Measurements from ENCODE around the gene INS. TPM values are rescaled to one million over a fixed set of nuclear protein-coding genes. Genes with fewer than 3 reads are reported as not detected.
A peak's percentile ranks its signal among the peaks of the same experiment; 100 is the strongest.

The INS gene
- polyA plus RNA-seq, 4 donors: 0.58 to 124 (median 31.0) TPM

DNA sequence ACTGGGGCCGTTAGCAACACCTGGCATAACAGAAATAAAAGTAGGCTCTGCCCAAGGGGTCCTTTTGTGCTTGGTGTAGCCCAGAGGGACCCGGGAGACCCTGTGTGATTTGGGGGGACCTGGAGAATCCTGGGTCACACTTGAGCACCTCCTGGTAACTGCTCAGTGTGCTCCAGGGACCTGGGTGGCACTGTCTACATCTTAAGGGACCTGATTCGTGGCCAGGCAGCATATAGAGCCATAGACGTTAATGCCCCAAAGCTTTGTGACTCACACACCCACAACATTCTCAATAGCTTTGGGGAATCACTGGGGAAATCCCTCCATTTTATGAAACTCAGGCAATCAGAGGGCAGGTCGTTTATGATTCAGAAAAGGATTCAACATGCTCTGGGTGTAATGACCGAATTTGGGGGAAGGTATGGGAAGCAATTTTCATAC, 18.2 kb downstream of the INS start:
- H3K4me3 ChIP-seq (ENCODE audit: low read depth in 1 of 3, low read length in 3 of 3): no peak overlapping the region
- H3K36me3 ChIP-seq (ENCODE audit: control insufficient read depth in 3 of 3, insufficient read depth in 2 of 3, low read depth in 1 of 3, low read length in 3 of 3): no peaks in the 10 kb centered on the region
- H3K27ac ChIP-seq (ENCODE audit: low read depth in 1 of 3, low read length in 2 of 3): no peak overlapping the region
- peaks cover 0 to 3% (median 0%) of the 10 kb centered on the region in 3 donors for H3K4me1 ChIP-seq (ENCODE audit: control insufficient read depth in 3 of 3, insufficient read depth in 2 of 3, low read depth in 1 of 3, low read length in 2 of 3)
- 1 to 16% (median 5%) methylated on average over 6 of the region's 6 CpGs for WGBS, 3 donors
- H3K27me3 ChIP-seq (ENCODE audit: control insufficient read depth in 3 of 3, insufficient read depth in 3 of 3, low read length in 3 of 3): peaks cover 44 to 87% (median 53%) of the 10 kb centered on the region in 3 donors
- DNase-seq (no peak), FAIRE-seq (no peak)
- no peaks in the 10 kb centered on the region for H3K9me3 ChIP-seq (ENCODE audit: control insufficient read depth in 2 of 2, insufficient read depth in 1 of 2, low read depth in 1 of 2, low read length in 1 of 2)

DNA sequence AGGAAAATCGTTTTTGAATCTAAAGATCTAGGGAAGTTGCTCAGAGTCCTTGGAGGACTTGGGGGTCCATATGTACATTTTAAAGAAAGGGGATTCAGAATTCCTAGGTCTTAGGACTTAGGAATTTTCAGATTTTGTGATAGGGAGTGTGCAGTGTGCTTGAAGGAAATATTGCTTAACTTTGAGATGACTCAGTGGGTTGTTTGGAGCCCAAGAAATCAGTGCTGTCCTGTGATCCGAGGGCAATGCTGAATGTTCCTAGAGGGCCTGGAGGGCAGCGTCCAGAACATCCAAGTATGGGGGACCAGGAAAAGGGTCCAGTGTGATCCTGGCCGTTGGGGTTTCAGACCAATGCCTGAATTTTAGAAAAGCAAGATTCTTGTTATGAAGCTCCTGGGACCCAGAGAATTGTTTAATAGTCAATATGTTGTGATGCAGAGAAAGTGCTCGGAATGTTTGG, 18.7 kb downstream of the INS start:
- peaks cover 0 to 3% (median 0%) of the 10 kb centered on the region in 3 donors for H3K4me1 ChIP-seq (ENCODE audit: control insufficient read depth in 3 of 3, insufficient read depth in 2 of 3, low read depth in 1 of 3, low read length in 2 of 3)
- H3K27ac ChIP-seq (ENCODE audit: low read depth in 1 of 3, low read length in 2 of 3): no peak overlapping the region
- peaks cover 0 to 2% (median 0%) of the 10 kb centered on the region in 3 donors for H3K36me3 ChIP-seq (ENCODE audit: control insufficient read depth in 3 of 3, insufficient read depth in 2 of 3, low read depth in 1 of 3, low read length in 3 of 3)
- no peak for FAIRE-seq
- H3K4me3 ChIP-seq (ENCODE audit: low read depth in 1 of 3, low read length in 3 of 3): no peak overlapping the region
- no peak for DNase-seq
- no peaks in the 10 kb centered on the region for H3K9me3 ChIP-seq (ENCODE audit: control insufficient read depth in 2 of 2, insufficient read depth in 1 of 2, low read depth in 1 of 2, low read length in 1 of 2)
- 5 to 19% (median 8%) methylated on average over 5 of the region's 5 CpGs for WGBS, 3 donors
- peaks cover 43 to 87% (median 54%) of the 10 kb centered on the region in 3 donors for H3K27me3 ChIP-seq (ENCODE audit: control insufficient read depth in 3 of 3, insufficient read depth in 3 of 3, low read length in 3 of 3)

DNA sequence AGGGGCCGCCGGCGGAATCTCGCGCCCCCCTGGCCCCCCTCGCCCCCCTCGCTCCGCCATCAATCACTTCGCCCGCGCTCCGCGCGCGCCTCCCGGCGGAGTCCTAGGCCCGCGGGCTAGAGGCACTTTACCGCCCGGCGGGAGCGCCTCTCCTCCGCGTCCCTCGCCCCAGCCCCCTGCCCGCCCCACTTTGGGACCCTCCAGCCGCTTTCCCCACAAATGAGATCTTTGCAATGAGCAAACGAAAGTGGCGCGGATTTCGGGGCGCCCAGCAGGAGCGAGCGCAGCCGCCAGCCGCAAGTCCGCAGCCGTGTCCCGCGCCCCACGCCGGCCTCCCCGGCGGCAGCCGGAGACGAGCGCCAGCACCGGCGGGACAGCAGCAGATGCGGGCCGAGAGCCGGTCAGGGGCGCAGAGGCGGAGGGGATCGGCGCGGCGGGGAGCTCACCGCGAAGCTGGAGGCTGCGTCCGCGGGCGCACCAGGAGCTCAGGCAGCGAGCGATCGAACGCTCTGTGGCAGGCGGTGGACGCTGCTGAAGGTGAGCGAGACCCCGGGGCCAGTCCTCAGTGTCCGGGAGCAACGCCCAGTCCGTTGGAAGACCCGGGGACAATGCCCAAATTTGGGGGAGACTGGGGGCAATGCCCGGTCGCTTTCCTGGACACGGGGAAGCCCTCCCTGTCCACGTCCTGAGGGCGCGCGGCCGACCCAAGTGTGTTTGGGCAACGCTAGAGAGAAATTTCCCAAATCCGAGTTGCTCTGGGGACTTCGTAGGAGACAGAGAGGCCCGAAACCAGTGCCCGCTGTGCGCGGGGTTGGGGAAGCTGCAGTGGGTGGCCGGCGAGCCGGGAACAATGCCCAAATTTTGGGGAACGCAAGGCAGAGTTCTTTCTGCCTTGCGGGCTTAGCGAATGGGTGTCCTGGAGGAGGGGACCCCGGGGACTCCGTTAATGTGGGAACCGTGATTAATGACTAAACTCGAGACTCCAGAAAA, 20.3 kb downstream of the INS start:
- Histone ChIP-seq H3K36me3 (ENCODE audit: control insufficient read depth in 3 of 3, insufficient read depth in 2 of 3, low read depth in 1 of 3, low read length in 3 of 3) (peaks cover 0 to 8% (median 0%) of the 10 kb centered on the region in 3 donors), H3K27ac (ENCODE audit: low read depth in 1 of 3, low read length in 2 of 3) (no peak overlapping the region), H3K4me3 (ENCODE audit: low read depth in 1 of 3, low read length in 3 of 3) (peak overlapping the region in 1 of 3 donors; percentile 35), H3K9me3 (ENCODE audit: control insufficient read depth in 2 of 2, insufficient read depth in 1 of 2, low read depth in 1 of 2, low read length in 1 of 2) (no peaks in the 10 kb centered on the region), H3K27me3 (ENCODE audit: control insufficient read depth in 3 of 3, insufficient read depth in 3 of 3, low read length in 3 of 3) (peaks cover 44 to 87% (median 49%) of the 10 kb centered on the region in 3 donors), H3K4me1 (ENCODE audit: control insufficient read depth in 3 of 3, insufficient read depth in 2 of 3, low read depth in 1 of 3, low read length in 2 of 3) (peaks cover 0 to 3% (median 0%) of the 10 kb centered on the region in 3 donors)
- FAIRE-seq (no peak), DNase-seq (peak in 1 of 2 donors; percentile 53)
- 6 to 11% (median 7%) methylated on average over 83 to 102 of the region's 102 CpGs for WGBS, 3 donors

DNA sequence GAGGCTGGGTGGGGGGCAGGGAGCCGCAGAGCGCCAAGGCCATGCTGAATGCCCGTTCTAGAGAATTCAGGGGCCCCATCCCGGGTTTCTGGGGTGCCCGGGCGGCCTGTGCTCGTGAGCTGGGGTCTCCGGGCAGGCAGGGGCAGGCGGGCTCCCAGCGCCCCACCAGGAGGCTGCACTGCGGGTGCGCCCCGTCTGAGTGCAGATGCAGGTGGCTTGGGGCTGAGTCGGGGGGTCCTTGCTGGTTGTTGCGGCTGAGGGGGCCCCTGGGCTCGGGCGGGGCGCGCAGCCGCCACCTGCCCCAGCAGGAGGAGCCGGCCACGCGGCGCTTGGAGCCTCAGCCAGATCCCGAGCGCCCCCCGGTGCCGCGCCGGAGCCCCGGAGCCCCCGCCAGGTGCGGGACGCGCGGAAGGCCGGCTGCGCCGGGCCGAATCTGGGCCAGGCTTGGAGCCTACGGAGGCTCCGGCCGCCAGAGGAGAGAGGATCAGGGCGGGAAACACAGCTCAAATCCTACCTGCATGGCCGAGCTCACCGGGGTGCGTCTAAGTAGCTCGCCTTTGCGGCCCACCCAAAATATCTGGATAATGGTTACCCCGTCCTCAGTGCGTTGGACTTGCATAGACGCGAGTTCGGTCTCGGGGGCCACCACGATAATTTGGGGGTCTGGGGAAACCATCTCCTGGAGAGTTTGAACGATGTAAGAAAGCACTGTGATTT, 21.2 kb downstream of the INS start:
- no peak overlapping the region for H3K27ac ChIP-seq (ENCODE audit: low read depth in 1 of 3, low read length in 2 of 3)
- WGBS, 3 donors: 3 to 5% (median 5%) methylated on average over 41 to 57 of the region's 57 CpGs
- no peaks in the 10 kb centered on the region for H3K9me3 ChIP-seq (ENCODE audit: control insufficient read depth in 2 of 2, insufficient read depth in 1 of 2, low read depth in 1 of 2, low read length in 1 of 2)
- FAIRE-seq (no peak), DNase-seq (peak in 1 of 2 donors; percentile 61)
- peaks cover 0 to 15% (median 0%) of the 10 kb centered on the region in 3 donors for H3K36me3 ChIP-seq (ENCODE audit: control insufficient read depth in 3 of 3, insufficient read depth in 2 of 3, low read depth in 1 of 3, low read length in 3 of 3)
- peak overlapping the region in 1 of 3 donors; percentile 35 for H3K4me3 ChIP-seq (ENCODE audit: low read depth in 1 of 3, low read length in 3 of 3)
- H3K4me1 ChIP-seq (ENCODE audit: control insufficient read depth in 3 of 3, insufficient read depth in 2 of 3, low read depth in 1 of 3, low read length in 2 of 3): peaks cover 0 to 7% (median 0%) of the 10 kb centered on the region in 3 donors
- H3K27me3 ChIP-seq (ENCODE audit: control insufficient read depth in 3 of 3, insufficient read depth in 3 of 3, low read length in 3 of 3): peaks cover 43 to 86% (median 44%) of the 10 kb centered on the region in 3 donors

DNA sequence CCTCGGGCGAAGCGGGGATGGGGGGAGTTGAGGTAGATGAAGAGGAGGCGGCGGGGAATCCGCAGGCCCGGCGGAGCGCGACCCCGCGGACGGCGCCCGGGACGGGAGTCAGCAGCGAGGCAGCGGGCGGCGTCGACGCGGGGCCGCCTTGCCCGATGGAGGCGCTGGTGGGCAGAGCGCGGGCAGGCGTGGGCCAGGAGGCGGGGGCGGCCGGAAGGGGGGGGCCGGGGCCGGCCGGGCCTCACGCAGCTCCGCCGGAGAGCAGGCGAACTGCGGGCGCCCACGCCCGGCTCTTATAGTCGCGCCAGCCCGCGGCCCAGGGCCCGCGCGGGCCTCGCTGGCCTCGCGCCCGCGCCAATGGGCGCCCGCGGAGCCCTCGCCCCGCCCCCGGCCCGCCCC, 21.9 kb downstream of the INS start, which contains the start of gene IGF2:
Gene IGF2 (minus strand): TSS at position 267 of the 399 bp plus-strand sequence. CDS start 3,866 bp downstream, outside the sequence.
- 0 to 1% (median 0%) methylated on average over 3 to 62 of the region's 62 CpGs for whole genome bisulfite sequencing, 3 donors
- H3K4me3 ChIP-seq (ENCODE audit: low read depth in 1 of 3, low read length in 3 of 3): peak within 1 kb of the TSS; percentile 11 to 58 (median 27)
- H3K4me1 ChIP-seq (ENCODE audit: control insufficient read depth in 3 of 3, insufficient read depth in 2 of 3, low read depth in 1 of 3, low read length in 2 of 3): peaks cover 0 to 5% (median 0%) of the 10 kb centered on the region in 3 donors
- H3K36me3 ChIP-seq (ENCODE audit: control insufficient read depth in 3 of 3, insufficient read depth in 2 of 3, low read depth in 1 of 3, low read length in 3 of 3): peaks cover 0 to 21% (median 0%) of the 10 kb centered on the region in 3 donors
- H3K9me3 ChIP-seq (ENCODE audit: control insufficient read depth in 2 of 2, insufficient read depth in 1 of 2, low read depth in 1 of 2, low read length in 1 of 2): no peaks in the 10 kb centered on the region
- H3K27ac ChIP-seq (ENCODE audit: low read depth in 1 of 3, low read length in 2 of 3): peak within 1 kb of the TSS in 1 of 3 donors; percentile 69
- no peak for FAIRE-seq
- peaks cover 42 to 85% (median 42%) of the 10 kb centered on the region in 3 donors for H3K27me3 ChIP-seq (ENCODE audit: control insufficient read depth in 3 of 3, insufficient read depth in 3 of 3, low read length in 3 of 3)
- peak in 1 of 2 donors; percentile 60 for DNase-seq

DNA sequence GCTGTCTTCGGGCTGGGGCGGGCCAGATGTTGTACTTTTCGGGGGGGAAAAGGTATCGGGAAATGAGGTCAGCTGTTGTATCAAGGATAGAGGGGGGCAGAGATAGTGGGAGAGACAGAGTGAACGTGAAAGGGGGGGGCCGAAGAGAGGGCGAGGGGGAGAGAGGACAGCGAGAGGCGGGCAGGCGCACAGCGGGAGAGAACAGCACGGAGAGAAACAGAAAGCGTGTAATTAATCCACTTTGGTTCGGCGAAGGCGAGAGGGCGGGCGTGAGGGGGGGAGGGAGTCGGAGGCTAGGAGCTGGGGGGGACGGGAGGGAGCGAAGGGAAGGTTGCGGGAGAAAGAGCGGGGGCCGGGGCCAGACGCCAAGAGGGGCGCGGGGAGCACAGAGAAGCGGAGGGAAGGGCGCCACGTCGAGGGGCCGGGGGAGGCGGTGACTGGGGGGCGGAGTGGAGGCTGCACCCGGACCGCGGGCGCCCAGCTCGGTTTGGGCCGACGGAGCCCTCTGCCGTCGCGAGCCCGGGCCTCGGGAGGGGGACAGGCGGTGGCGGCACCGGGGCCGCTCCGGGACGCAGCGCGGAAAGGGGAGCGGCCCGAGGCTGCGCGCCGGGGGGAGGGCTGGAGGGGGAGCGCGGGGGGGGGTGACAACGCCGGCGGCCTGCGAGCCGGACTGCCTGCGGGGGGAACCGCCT, 22.4 kb downstream of the INS start:
- Histone ChIP-seq H3K36me3 (ENCODE audit: control insufficient read depth in 3 of 3, insufficient read depth in 2 of 3, low read depth in 1 of 3, low read length in 3 of 3) (peaks cover 0 to 25% (median 0%) of the 10 kb centered on the region in 3 donors), H3K9me3 (ENCODE audit: control insufficient read depth in 2 of 2, insufficient read depth in 1 of 2, low read depth in 1 of 2, low read length in 1 of 2) (no peaks in the 10 kb centered on the region), H3K4me3 (ENCODE audit: low read depth in 1 of 3, low read length in 3 of 3) (peak overlapping the region; percentile 11 to 58 (median 27)), H3K27ac (ENCODE audit: low read depth in 1 of 3, low read length in 2 of 3) (peak overlapping the region in 1 of 3 donors; percentile 69), H3K4me1 (ENCODE audit: control insufficient read depth in 3 of 3, insufficient read depth in 2 of 3, low read depth in 1 of 3, low read length in 2 of 3) (peaks cover 0 to 9% (median 0%) of the 10 kb centered on the region in 3 donors), H3K27me3 (ENCODE audit: control insufficient read depth in 3 of 3, insufficient read depth in 3 of 3, low read length in 3 of 3) (peaks cover 38 to 85% (median 39%) of the 10 kb centered on the region in 3 donors)
- DNase-seq: peak in 1 of 2 donors; percentile 50
- no peak for FAIRE-seq
- WGBS, 3 donors: 2 to 4% (median 3%) methylated on average over 19 to 68 of the region's 68 CpGs

DNA sequence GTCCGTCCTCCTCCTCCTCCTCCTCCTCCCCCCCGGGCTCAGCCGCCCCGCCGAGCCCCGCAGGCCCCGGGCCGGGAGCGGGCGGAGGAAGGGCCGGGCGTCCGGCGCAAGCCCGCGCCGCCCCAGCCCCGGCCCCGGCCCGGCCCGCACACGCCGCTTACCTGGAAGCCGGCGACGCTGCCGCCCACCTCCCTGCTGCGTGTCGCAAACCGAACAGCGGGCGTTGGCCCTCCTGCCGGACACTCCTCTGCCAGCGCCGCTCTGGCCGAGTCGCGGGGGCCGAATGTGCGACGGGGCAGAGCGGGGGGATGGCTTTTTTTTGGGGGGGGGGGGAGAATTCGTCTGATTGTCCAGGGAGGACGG, 23.0 kb downstream of the INS start:
- Histone ChIP-seq H3K9me3 (ENCODE audit: control insufficient read depth in 2 of 2, insufficient read depth in 1 of 2, low read depth in 1 of 2, low read length in 1 of 2) (no peaks in the 10 kb centered on the region), H3K36me3 (ENCODE audit: control insufficient read depth in 3 of 3, insufficient read depth in 2 of 3, low read depth in 1 of 3, low read length in 3 of 3) (peaks cover 0 to 30% (median 0%) of the 10 kb centered on the region in 3 donors), H3K27ac (ENCODE audit: low read depth in 1 of 3, low read length in 2 of 3) (peak overlapping the region in 1 of 3 donors; percentile 69), H3K4me1 (ENCODE audit: control insufficient read depth in 3 of 3, insufficient read depth in 2 of 3, low read depth in 1 of 3, low read length in 2 of 3) (peaks cover 0 to 11% (median 0%) of the 10 kb centered on the region in 3 donors), H3K4me3 (ENCODE audit: low read depth in 1 of 3, low read length in 3 of 3) (peak overlapping the region; percentile 11 to 58 (median 12)), H3K27me3 (ENCODE audit: control insufficient read depth in 3 of 3, insufficient read depth in 3 of 3, low read length in 3 of 3) (peaks cover 36 to 84% (median 38%) of the 10 kb centered on the region in 3 donors)
- 1 to 3% (median 2%) methylated on average over 21 to 44 of the region's 44 CpGs for WGBS, 3 donors
- no peak for FAIRE-seq
- DNase-seq: peak in 1 of 2 donors; percentile 34

Measured in small intestine (tissue), 7 donors.